PC-9 (cell line): ENCODE measurements around the gene RNU6-1. TPM values are rescaled to one million over a fixed set of nuclear protein-coding genes. Genes with fewer than 3 reads are reported as not detected.

Experiments used
- BruUV-seq: library from RNA; stranded (reverse); fragments of 400-500 nt; replicated peaks from 2 replicates; lab custom pipeline; 2021; lab: Mats Ljungman, UMichigan
- CTCF ChIA-PET: fragments of 300-600 bp; sonication (Branson Sonifier 250); formaldehyde crosslinking; loops from one replicate; lab custom pipeline; 2022; ENCODE audit warnings: antibody characterized with exemption; lab: Charles Lee
- POLR2A ChIA-PET: fragments of 300-600 bp; sonication (Branson Sonifier 250); formaldehyde crosslinking; loops from one replicate; lab custom pipeline; 2022; ENCODE audit warnings: antibody characterized with exemption; ENCODE audit not compliant: unreplicated experiment; lab: Charles Lee
- DNase-seq, 2 experiments: peaks; one replicate each; pipeline versions ENCODE4 v3.0.0 to v3.0.0-alpha.2; 2015 to 2022; ENCODE audit warnings: mixed read lengths in 1 of 2
- H2AFZ ChIP-seq: fragments of 200-600 bp; sonication (generic); 2 replicates; pipeline ENCODE4 v1.8.1; 2017; ENCODE audit warnings: antibody characterized with exemption
- H3F3A ChIP-seq: fragments of 200-600 bp; sonication (generic); 2 replicates; pipeline ENCODE4 v1.8.1; 2017; ENCODE audit warnings: antibody characterized with exemption, mild to moderate bottlenecking, low read depth; ENCODE audit not compliant: insufficient read depth
- H3K27ac ChIP-seq: fragments of 200-600 bp; sonication (generic); 2 replicates; pipeline ENCODE4 v1.6.1; 2016; ENCODE audit warnings: mixed run types
- H3K27me3 ChIP-seq: fragments of 200-600 bp; sonication (generic); 2 replicates; pipeline ENCODE4 v1.6.1; 2016; ENCODE audit warnings: low read depth, mixed run types; ENCODE audit not compliant: insufficient read depth
- H3K36me3 ChIP-seq: fragments of 200-600 bp; sonication (generic); 2 replicates; pipeline ENCODE4 v1.6.1; 2016; ENCODE audit warnings: low read depth, mixed run types
- H3K4me1 ChIP-seq: fragments of 200-600 bp; sonication (generic); replicated peaks from 2 replicates; pipeline ENCODE4 v1.6.1; 2016; ENCODE audit warnings: mixed run types; ENCODE audit not compliant: insufficient read depth
- H3K4me2 ChIP-seq: fragments of 200-600 bp; sonication (generic); 2 replicates; pipeline ENCODE4 v1.6.1; 2017; ENCODE audit warnings: mixed run types
- H3K4me3 ChIP-seq: fragments of 200-600 bp; sonication (generic); 2 replicates; pipeline ENCODE4 v1.6.1; 2016; ENCODE audit warnings: mixed run types
- H3K79me2 ChIP-seq: fragments of 200-600 bp; sonication (generic); 2 replicates; pipeline ENCODE4 v1.6.1; 2017; ENCODE audit warnings: low read depth, mixed run types
- H3K9me2 ChIP-seq: fragments of 200-600 bp; sonication (generic); 2 replicates; pipeline ENCODE4 v1.8.1; 2017; ENCODE audit warnings: mild to moderate bottlenecking; ENCODE audit not compliant: insufficient read depth
- H3K9me3 ChIP-seq: fragments of 200-600 bp; sonication (generic); 2 replicates; pipeline ENCODE4 v1.8.1; 2016; ENCODE audit warnings: low read depth; ENCODE audit not compliant: insufficient read depth
- H4K20me1 ChIP-seq: fragments of 200-600 bp; sonication (generic); 2 replicates; pipeline ENCODE4 v1.8.1; 2017; ENCODE audit not compliant: insufficient read depth
- CTCF ChIP-seq: fragments of 200-600 bp; sonication (generic); conservative IDR thresholded peaks from 2 replicates; pipeline ENCODE4 v1.6.1; 2017; ENCODE audit warnings: mixed run types, antibody characterized with exemption, mild to moderate bottlenecking, moderate library complexity
- EZH2 ChIP-seq: fragments of 200-600 bp; sonication (generic); IDR thresholded peaks from 2 replicates; pipeline ENCODE4 v1.8.0; 2017; ENCODE audit warnings: antibody characterized with exemption, low read depth
- intact Hi-C: fragments of 100-400 bp; cut with micrococcal nuclease; formaldehyde crosslinking; loops from one replicate; pipeline ENCODE4 v1.10.0; 2022; ENCODE audit not compliant: unreplicated experiment
- total RNA-seq: library from RNA; stranded (reverse); gene quantifications from 2 replicates; pipeline ENCODE4 v1.2.3, GENCODE V29; 2021

Gene RNU6-1
- total RNA-seq, 1 experiment from 2014 or later: not detected

GRCh38 chr15:67807836-67808235, 32.0 kb downstream of the RNU6-1 start:
- POLR2A ChIA-PET: no interaction called here
- intact Hi-C loops: no loop called here

GRCh38 chr15:67807141-67807540, 32.7 kb downstream of the RNU6-1 start:
- ChIA-PET POLR2A (no interaction called here), CTCF (interaction anchor here (0.7 kb wide), 1 partner anchor 949 kb away, joined by 3 read pairs; no protein-coding TSS in a partner anchor)
- Histone ChIP-seq H3K36me3 (no peaks in the 10 kb centered on the region), H3K4me1 (no peaks in the 10 kb centered on the region), H3K27ac (no peak overlapping the region), H3K4me2 (no peak overlapping the region), H3K4me3 (no peak overlapping the region), H4K20me1 (no peaks in the 10 kb centered on the region), H3F3A (no peaks in the 10 kb centered on the region), H3K79me2 (no peaks in the 10 kb centered on the region), H3K9me2 (no peaks in the 10 kb centered on the region), H3K27me3 (no peaks in the 10 kb centered on the region), H2AFZ (no peak overlapping the region), H3K9me3 (no peaks in the 10 kb centered on the region)
- no TSS peak for BruUV-seq
- intact Hi-C loops: no loop called here
- DNase-seq: no peak
- TF ChIP-seq EZH2: no peak

More at GRCh38 chr15:67807836-67808235, 32.0 kb downstream of the RNU6-1 start:
- H3K4me1 ChIP-seq: no peaks in the 10 kb centered on the region
- H2AFZ ChIP-seq: no peak overlapping the region
- no peaks in the 10 kb centered on the region for H3K9me3 ChIP-seq
- DNase-seq: no peak
- no peak overlapping the region for H3K4me3 ChIP-seq
- H3K36me3 ChIP-seq: no peaks in the 10 kb centered on the region
- TF ChIP-seq EZH2 (no peak), CTCF (no peak)
- no peak overlapping the region for H3K27ac ChIP-seq
- H4K20me1 ChIP-seq: no peaks in the 10 kb centered on the region
- CTCF ChIA-PET: no interaction called here
- H3K27me3 ChIP-seq: no peaks in the 10 kb centered on the region
- H3K79me2 ChIP-seq: no peaks in the 10 kb centered on the region
- H3K4me2 ChIP-seq: no peak overlapping the region
- no peaks in the 10 kb centered on the region for H3F3A ChIP-seq
- no TSS peak for BruUV-seq
- no peaks in the 10 kb centered on the region for H3K9me2 ChIP-seq

GRCh38 chr15:67806536-67806935, 33.3 kb downstream of the RNU6-1 start:
- Histone ChIP-seq H3K79me2 (no peaks in the 10 kb centered on the region), H4K20me1 (no peaks in the 10 kb centered on the region), H3F3A (no peaks in the 10 kb centered on the region), H3K4me3 (no peak overlapping the region), H2AFZ (no peak overlapping the region), H3K27ac (no peak overlapping the region), H3K9me3 (no peaks in the 10 kb centered on the region), H3K36me3 (no peaks in the 10 kb centered on the region), H3K27me3 (no peaks in the 10 kb centered on the region), H3K4me1 (no peaks in the 10 kb centered on the region), H3K4me2 (no peak overlapping the region), H3K9me2 (no peaks in the 10 kb centered on the region)
- no peak for DNase-seq
- ChIA-PET CTCF (interaction anchor here (0.7 kb wide), 1 partner anchor 948 kb away, joined by 3 read pairs; no protein-coding TSS in a partner anchor), POLR2A (no interaction called here)
- intact Hi-C loops: no loop called here
- no TSS peak for BruUV-seq
- TF ChIP-seq EZH2: no peak
- no peak for TF ChIP-seq CTCF
